ENCODE measurements around the gene USHBP1. TPM values are rescaled to one million over a fixed set of nuclear protein-coding genes. Genes with fewer than 3 reads are reported as not detected.
A peak's percentile ranks its signal among the peaks of the same experiment; 100 is the strongest.

USHBP1 gene
- total and polyA plus RNA-seq, 2 of the 13 experiments (the other 11 are each of a cell fraction or from before 2014, with no cell fraction given), result 0.15 to 1.5 TPM

GRCh38 chr19:17303167-17303939 lies 38.8 kb upstream of the USHBP1 start, which contains the start of gene ABHD8 (continued):
- TF ChIP-seq ZNF550 (CRISPR knock-in tag; IDR thresholded peaks at IDR 0.05; ENCODE audit: borderline replicate concordance) (no peak), ZBTB2 (CRISPR knock-in tag; IDR thresholded peaks at IDR 0.05; ENCODE audit: low read depth) (no peak), ZNF737 (CRISPR knock-in tag; IDR thresholded peaks at IDR 0.05; ENCODE audit: borderline replicate concordance) (no peak), ZNF570 (CRISPR knock-in tag; IDR thresholded peaks at IDR 0.05; ENCODE audit: borderline replicate concordance) (no peak), PRDM10 (CRISPR knock-in tag; IDR thresholded peaks at IDR 0.05; ENCODE audit: low read depth) (no peak; the same call in 1 of the 2 replicates), SNAPC4 (CRISPR knock-in tag; IDR thresholded peaks at IDR 0.05) (no peak), BCL3 (CRISPR knock-in tag; IDR thresholded peaks at IDR 0.05) (no peak), ZNF44 (CRISPR knock-in tag; IDR thresholded peaks at IDR 0.05) (no peak), SOX13 (IDR thresholded peaks at IDR 0.05) (no peak), SOX13 (CRISPR knock-in tag; conservative IDR thresholded peaks at IDR 0.05 in 1 of 2, IDR thresholded peaks at IDR 0.05 in 1 of 2) (0 out of 4 replicates have a peak, but pooled peaks of 1 of the 2 experiments have one; percentile 14), TCF7L2 (IDR thresholded peaks at IDR 0.05; ENCODE audit: low read depth, low read length) (no peak), ZSCAN25 (CRISPR knock-in tag; IDR thresholded peaks at IDR 0.05) (no peak), CC2D1A (CRISPR knock-in tag; IDR thresholded peaks at IDR 0.05) (no peak), ZBTB25 (CRISPR knock-in tag; IDR thresholded peaks at IDR 0.05) (no peak), SALL1 (CRISPR knock-in tag; IDR thresholded peaks at IDR 0.05) (peak; percentile 58; the same call in 1 of the 2 replicates), ZNF557 (CRISPR knock-in tag; IDR thresholded peaks at IDR 0.05) (no peak)

Data from HepG2 (cell line).